GM20431 (cell line): ENCODE results near the gene ERAP2.
"Not testable (repeated sequence)": the region's sequence is repeated elsewhere in the genome, so short reads cannot be mapped to it uniquely, and the experiment has no call there.

ENCODE experiments used
- in situ Hi-C: fragments of 300-500 bp; cut with MseI, MboI; formaldehyde crosslinking; loops from one replicate; pipeline ENCODE4 v1.15.0; 2020; ENCODE audit warnings: low sequenced_read_pairs; ENCODE audit not compliant: unreplicated experiment

The ERAP2 gene

DNA sequence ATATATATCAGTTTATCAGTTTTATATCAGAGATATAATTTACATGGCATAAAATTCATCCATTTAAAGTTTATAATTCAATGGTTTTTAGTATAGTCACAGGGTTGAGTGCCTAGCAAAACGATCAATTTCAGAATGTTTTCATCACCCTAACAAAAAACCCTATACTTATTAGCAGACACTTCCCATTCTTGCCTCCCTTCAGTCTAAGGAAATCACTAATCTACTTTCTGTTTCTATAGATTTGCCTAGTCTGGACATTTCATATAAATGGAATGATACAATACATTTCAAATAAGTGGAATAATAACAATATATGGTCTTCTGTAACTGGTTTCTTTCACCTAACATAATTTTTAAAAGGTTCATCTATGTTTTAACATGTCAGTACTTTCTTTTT, 50.0 kb downstream of the ERAP2 start:
- in situ Hi-C loops: no loop called here

GRCh38 chr5:96927008-96927407, 50.7 kb downstream of the ERAP2 start:
- in situ Hi-C loops: no loop called here

DNA sequence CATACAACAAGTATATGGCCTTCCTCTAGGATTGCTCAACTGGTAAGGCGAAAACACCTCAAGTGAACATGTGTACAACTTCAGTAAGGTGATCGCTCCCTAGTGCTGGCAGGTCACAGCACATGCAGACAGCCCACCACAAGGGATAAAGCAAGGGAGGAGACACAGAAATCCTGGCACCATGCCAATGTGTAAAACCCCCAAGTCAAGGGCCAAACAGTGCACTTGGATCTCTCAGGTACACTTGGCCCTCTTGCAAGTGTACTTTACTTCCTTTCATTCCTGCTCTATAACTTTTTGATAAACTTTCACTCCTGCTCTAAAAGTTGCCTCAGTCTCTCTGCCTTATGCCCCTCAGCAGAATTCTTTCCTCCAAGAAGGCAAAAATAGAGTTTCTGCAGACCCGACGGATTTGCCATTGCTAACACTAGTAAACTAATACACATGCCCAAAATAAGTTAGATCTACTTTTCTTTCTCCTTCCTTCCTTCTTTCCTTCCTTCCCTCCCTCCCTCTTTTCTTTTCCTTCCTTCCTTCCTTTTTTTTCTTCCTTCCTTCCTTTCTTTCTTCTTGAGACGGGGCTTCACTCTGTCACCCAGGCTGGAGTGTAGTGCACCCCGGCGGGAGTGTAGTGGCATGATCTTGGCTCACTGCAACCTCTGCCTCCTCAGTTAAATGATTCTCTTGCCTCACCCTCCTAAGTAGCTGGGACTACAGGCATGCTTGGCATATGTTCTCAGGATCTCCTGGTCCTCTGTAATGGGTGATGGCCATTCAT, 52.8 kb downstream of the ERAP2 start:
- in situ Hi-C loops: no loop called here

GRCh38 chr5:96930058-96930457, 53.8 kb downstream of the ERAP2 start:
- in situ Hi-C loops: no loop called here

GRCh38 chr5:96930589-96930988, 54.3 kb downstream of the ERAP2 start:
- in situ Hi-C loops: no loop called here

GRCh38 chr5:96931037-96931436, 54.7 kb downstream of the ERAP2 start:
- in situ Hi-C loops: not testable (repeated sequence)

- in situ Hi-C loops: no loop called here
These were observed 55.3 kb downstream of the ERAP2 start for GRCh38 chr5:96931605-96932004.

DNA sequence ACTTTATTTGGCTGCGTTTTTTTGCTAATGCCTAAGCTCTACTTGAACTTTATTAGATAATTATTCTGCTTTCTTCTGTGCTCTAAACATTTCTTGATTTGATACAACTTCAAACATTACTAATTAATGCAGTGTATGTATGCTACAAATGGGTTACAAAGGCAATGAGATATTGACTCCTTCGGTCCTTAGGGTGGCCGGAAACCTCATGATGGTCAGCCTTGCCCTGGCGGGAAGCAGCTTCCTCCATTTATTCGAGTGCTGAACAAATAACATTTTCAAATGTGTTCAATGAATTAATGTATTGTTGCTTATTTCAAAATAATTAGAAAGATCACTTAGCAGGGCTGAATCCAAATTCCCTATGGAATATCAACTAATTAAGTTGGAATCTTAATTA, 55.7 kb downstream of the ERAP2 start:
- in situ Hi-C loops: no loop called here

GRCh38 chr5:96933764-96934707, 57.7 kb downstream of the ERAP2 start:
- in situ Hi-C loops: no loop called here

DNA sequence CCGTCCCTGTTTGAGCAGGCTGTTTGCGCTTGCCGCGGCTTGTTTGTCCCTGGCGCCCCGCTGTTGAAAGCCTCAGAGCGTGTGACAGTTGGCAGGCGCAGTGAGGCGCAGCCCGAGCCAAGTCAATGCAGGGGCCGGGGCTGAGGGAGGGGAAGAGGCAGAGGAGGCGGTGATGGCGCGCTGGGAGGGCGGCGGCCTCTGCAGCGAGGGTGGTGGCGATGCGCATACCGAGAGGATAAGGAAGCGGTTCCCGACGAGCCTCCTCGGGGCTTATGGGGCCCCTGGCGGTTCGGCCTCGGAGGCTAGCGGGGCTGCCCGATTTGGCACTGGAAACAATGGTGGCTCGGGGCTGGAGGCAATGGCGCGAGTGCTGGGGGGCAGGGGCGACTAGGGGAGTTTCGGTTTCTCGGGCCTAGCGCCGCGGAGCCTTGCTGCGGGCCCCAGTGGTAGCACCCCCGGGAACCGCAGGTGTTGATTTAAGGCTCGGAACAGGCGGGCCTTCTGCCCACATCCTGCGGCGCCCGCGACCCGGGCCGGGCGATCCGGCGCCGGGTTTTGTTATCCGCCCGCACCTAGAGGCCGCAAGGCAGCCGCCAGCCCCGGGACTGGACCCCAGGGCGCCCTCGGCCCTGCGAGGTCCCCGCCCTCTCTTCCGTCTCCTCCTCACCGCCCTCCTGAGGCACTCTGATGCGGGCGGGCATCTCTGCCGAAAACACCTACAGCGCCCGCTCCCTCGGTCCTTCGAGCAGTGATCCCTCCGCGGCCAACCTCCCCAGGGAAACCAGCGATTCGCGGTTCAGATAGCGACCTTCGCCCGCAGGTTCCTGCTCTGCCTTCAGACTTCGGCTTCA, 58.6 kb downstream of the ERAP2 start:
- in situ Hi-C loops: no loop called here

DNA sequence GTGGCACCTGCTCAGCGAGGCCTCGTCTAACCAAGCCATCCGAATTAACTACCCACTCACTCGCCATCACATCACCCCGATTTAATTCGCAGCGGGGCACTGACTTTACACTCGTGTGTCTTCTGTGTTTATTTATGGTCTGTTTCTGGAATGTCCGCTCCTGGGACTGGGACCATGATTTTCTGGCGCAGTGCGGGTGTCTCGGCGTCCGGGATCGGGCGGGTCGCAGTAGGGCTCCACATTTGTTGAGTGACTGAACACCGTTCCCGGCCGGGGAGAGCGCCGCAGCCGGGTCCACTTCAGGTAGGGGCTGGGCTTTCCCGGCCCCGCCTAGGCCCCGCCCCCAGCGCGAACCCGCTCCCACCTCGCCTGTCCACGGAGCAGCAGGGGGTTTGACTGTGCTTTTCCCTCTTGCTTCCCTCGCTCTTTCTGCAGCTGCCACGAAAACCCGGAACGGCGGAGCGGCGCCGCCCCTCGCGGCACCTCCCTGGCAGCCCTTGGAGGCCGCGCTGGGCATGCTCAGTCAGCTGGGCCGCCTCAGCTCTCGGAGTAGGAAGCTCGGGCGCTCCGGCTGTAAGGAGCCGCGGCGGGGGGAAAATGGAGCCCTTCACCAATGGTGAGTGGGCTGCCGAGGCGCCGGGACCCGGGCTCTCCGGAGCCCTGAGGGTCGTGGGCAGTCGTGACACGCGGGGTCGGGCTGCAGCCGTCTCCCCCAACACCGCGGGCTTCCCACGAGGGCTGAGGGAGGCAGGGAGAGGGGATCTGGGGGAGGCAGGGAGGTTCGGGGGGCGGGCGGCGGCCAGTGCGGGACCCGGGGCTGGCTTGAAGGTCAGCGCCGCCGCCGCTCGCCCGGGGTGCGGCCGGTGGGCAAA, 59.5 kb downstream of the ERAP2 start, which contains the start of gene LNPEP:
Gene LNPEP, plus strand, starts transcription at position 522 of the 872 bp plus-strand sequence. Its CDS starts 76 bp downstream, at position 598.
- in situ Hi-C loops: no loop called here

DNA sequence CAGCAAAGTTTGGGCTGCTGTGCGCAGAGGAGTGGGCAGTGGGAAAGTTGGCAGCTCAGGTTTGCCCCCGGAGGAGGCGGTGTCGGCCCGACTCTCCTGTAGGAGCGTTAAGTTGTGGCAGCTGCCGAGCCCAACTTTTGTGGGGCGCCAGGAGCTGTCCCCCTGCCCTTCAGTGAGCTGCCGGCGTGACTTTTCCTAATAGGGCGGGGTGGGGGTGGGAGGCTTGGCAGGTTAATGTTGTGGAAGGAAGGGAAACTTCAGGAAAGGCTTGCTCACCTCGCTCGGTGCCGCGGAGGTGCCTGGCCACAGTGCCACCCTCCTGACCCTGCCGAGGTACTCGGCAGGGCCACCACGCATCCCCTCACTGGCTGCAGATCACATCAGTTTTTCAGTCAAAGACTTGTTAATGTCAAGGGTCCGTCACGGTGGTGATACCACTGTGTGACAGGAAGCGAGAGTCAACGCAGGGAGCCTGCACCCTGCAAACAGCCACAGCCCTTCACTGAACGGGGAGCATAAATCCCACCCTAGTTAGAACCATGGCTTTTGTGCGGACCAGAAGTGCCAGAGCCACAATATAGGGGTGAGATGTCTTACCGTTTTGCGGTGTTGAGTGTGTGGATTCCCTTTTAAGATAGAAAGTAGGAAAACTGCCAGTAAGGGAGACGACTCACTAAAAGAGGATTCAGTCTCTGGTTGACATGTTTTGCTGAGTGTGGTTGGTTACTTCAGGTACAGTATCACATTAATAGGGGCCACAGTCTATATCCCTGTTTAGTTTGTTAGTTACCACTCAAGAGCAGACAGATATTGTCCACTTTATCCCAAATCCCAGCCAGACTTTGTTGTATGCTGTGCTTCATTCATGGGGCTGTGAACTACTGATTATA, 60.4 kb downstream of the ERAP2 start:
- in situ Hi-C loops: no loop called here

DNA sequence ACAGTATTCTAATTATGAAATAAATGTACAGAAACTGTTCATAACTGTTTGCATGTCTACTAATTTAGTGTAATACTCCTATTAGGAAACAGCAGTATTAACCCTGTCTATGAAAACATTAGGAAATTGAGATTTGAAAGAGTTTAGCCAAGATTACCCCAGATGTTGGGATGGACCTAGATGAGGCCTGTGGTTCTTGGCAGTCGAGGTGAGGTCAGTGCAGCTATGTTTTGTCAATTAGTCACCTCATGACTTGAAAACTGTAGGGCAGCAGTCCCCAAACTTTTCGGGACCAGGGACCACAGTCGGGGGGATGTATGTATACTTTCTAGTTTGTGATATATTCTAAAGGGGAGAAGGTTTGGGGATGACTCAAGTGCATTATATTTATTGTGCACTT, 64.3 kb downstream of the ERAP2 start:
- in situ Hi-C loops: no loop called here

GRCh38 chr5:96941140-96941539, 64.8 kb downstream of the ERAP2 start:
- in situ Hi-C loops: no loop called here

DNA sequence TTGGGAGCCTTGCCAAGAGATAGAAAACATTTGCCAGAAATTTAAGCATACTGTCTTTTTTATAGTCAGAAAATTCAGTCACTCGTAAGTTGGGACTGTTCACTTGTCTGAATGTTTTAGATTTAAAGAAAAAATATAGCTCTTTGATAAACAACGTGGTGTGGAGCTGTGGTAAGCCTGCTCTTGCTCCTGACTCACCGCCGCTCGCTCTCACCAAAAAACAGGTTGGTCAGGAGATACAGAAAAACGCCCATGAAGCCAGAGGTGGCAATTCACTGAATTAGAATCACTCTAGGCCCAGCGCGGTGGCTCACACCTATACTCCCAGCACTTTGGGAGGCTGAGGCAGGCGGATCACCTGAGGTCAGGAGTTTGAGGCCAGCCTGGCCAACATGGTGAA, 65.8 kb downstream of the ERAP2 start:
- in situ Hi-C loops: no loop called here

- in situ Hi-C loops: no loop called here
These were observed 66.6 kb downstream of the ERAP2 start for GRCh38 chr5:96942911-96943310.

DNA sequence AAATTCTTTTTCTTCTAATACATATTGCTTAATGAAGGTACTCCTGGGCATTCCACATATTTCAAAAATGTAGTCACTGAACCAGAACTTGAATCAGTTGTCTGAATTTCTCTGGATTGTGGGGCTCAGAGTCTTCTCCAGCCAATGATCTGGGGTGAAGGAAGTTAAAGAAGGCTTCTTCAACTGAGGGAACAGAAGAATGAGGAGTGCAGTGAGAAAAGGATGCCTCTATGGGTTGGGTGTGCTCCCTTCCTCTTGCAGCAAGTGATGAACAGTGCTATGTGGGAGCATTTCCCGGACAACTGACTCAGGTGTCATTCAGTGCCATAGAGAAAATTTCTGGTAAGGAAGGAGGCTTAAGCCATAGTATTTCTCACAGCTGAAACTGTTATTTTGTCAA, 67.5 kb downstream of the ERAP2 start:
- in situ Hi-C loops: no loop called here

DNA sequence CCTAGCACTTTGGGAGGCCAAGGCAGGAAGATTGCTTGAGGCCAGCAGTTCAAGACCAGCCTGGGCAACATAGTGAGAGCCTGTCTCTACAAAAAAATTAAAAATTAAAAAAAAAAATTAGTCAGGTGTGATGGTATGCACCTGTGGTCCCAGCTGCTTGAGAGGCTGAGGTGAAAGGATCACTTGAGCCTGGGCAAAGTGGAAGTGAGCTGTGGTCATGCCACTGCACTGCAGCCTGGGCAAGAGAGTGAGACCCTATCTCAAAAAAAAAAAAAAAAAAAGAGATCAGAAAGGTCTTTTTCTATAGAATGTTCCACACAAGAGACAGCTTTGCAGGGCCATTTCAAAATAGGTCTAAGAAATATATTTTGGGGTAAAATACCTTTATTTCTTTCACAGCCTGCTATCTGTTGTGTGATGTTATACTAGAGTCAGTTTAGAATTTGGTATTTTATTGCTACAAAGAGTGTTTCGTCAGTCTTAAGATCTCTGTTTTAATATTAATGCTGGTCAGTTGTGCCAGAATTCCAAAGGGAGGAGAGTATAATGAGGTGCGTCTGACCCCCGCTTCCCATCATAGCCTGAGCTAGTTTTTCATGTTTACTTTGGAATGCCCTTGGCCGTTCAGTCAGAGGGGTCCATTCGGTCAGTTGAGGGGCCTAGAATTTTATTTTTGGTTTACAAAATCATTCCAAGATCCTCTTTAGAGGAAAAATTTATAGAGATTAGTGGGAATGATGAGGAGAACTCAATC, 69.0 kb downstream of the ERAP2 start:
- in situ Hi-C loops: no loop called here
